Measurements from ENCODE around the gene PSMD2.

DNA sequence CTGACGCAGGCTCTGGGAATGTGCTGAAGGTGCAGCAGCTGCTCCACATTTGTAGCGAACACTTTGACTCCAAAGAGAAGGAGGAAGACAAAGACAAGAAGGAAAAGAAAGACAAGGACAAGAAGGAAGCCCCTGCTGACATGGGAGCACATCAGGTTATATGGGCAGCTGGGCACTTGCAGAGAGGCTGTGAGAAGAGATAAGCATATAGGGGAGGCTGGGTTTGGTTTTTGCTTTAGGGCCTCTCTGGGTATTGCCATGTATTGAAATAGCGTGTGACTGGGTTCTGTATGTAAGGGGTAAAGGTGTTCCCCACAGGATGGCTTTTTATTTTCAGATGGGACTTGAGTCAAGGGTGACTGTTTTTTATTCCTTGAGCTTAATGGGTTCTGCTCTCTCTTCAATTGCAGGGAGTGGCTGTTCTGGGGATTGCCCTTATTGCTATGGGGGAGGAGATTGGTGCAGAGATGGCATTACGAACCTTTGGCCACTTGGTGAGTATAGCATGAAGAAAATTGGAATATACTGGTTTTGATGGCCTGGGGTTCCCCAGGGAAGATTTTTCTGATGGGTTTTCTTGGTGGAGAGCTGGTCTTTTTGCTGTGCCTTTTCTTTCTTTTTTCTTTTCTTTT, 7.4 kb downstream of the PSMD2 start:
- TF ChIP-seq EZH2 (IDR thresholded peaks at IDR 0.05; ENCODE audit: borderline replicate concordance, low read depth, low read length, poor library complexity, severe bottlenecking) (no peak), CTCF (conservative IDR thresholded peaks at IDR 0.05; ENCODE audit: low read depth, low read length) (no peak)
